LoVo (cell line): ENCODE measurements around the gene HOXA2.

Experiments used
- DNase-seq: peaks from one replicate; pipeline ENCODE4 v3.0.0-alpha.2; 2016; ENCODE audit warnings: low spot score

Gene HOXA2

GRCh38 chr7:27078616-27079233 is 23.8 kb downstream of the HOXA2 start:
- DNase-seq, result no peak

- no peak for DNase-seq
Observed at GRCh38 chr7:27073076-27073475, 29.4 kb downstream of the HOXA2 start.

- DNase-seq, result no peak
Observed at GRCh38 chr7:27071622-27072390, 30.7 kb downstream of the HOXA2 start.

GRCh38 chr7:27068259-27068658 is 34.2 kb downstream of the HOXA2 start:
- DNase-seq, result no peak

- peak; percentile 38 for DNase-seq
Observed at GRCh38 chr7:27066148-27066547, 36.3 kb downstream of the HOXA2 start.

GRCh38 chr7:27065709-27066108 is 36.8 kb downstream of the HOXA2 start:
- DNase-seq, result no peak

- DNase-seq, result no peak
Observed at GRCh38 chr7:27064661-27065060, 37.8 kb downstream of the HOXA2 start.

GRCh38 chr7:27064159-27064558 is 38.3 kb downstream of the HOXA2 start:
- DNase-seq, result no peak

GRCh38 chr7:27062946-27063345 is 39.5 kb downstream of the HOXA2 start:
- DNase-seq, result no peak

- DNase-seq, result no peak
Observed at GRCh38 chr7:27053153-27053552, 49.3 kb downstream of the HOXA2 start.

GRCh38 chr7:27051451-27051850 is 51.0 kb downstream of the HOXA2 start:
- no peak for DNase-seq
